ENCODE measurements around the gene ABLIM2.

GRCh38 chr4:8084031-8084660 is 74.5 kb downstream of the ABLIM2 start:
- TF ChIP-seq TCF7L2 (IDR thresholded peaks at IDR 0.05; ENCODE audit: low read depth, low read length) (no peak), RARA (CRISPR knock-in tag; IDR thresholded peaks at IDR 0.05) (no peak), PITX1 (CRISPR knock-in tag; IDR thresholded peaks at IDR 0.05) (no peak), SIN3A (IDR thresholded peaks at IDR 0.05; ENCODE audit: borderline replicate concordance, low read depth, low read length) (no peak), MEIS1 (CRISPR knock-in tag; IDR thresholded peaks at IDR 0.05; ENCODE audit: borderline replicate concordance) (no peak), CTCF (CRISPR knock-in tag; IDR thresholded peaks at IDR 0.05) (no peak), ELF4 (CRISPR knock-in tag; IDR thresholded peaks at IDR 0.05; ENCODE audit: borderline replicate concordance) (no peak)

Data from HepG2 (cell line).